ENCODE results near the gene POLG.

Gene POLG

GRCh38 chr15:89369341-89369947 lies 34.8 kb upstream of the POLG start:
- H3K9me3 ChIP-seq (ENCODE audit: control insufficient read depth, low read length) = no peaks in the 10 kb centered on the region
- peaks cover 72% of the 10 kb centered on the region for H3K27me3 ChIP-seq (replicated peaks; ENCODE audit: control insufficient read depth, insufficient read depth, low read length, poor library complexity, severe bottlenecking)
- H3K36me3 ChIP-seq (ENCODE audit: control insufficient read depth, insufficient read depth, low read length) = no peaks in the 10 kb centered on the region
- no peak overlapping the region for H3K27ac ChIP-seq (ENCODE audit: insufficient read depth, low read length, poor library complexity, severe bottlenecking)
- no peak for DNase-seq
- H3K4me1 ChIP-seq (ENCODE audit: control insufficient read depth, insufficient read depth, low read length, poor library complexity, severe bottlenecking) = peaks cover 4% of the 10 kb centered on the region
- no peak overlapping the region for H3K4me3 ChIP-seq (ENCODE audit: insufficient read depth, low read depth, low read length, poor library complexity, severe bottlenecking)

GRCh38 chr15:89368566-89369223 lies 34.1 kb upstream of the POLG start:
- no peaks in the 10 kb centered on the region for H3K9me3 ChIP-seq (ENCODE audit: control insufficient read depth, low read length)
- no peak overlapping the region for H3K4me3 ChIP-seq (ENCODE audit: insufficient read depth, low read depth, low read length, poor library complexity, severe bottlenecking)
- peaks cover 80% of the 10 kb centered on the region for H3K27me3 ChIP-seq (replicated peaks; ENCODE audit: control insufficient read depth, insufficient read depth, low read length, poor library complexity, severe bottlenecking)
- H3K36me3 ChIP-seq (ENCODE audit: control insufficient read depth, insufficient read depth, low read length) = no peaks in the 10 kb centered on the region
- H3K27ac ChIP-seq (ENCODE audit: insufficient read depth, low read length, poor library complexity, severe bottlenecking) = no peak overlapping the region
- H3K4me1 ChIP-seq (ENCODE audit: control insufficient read depth, insufficient read depth, low read length, poor library complexity, severe bottlenecking) = peaks cover 4% of the 10 kb centered on the region
- no peak for DNase-seq

- Histone ChIP-seq H3K27me3 (replicated peaks; ENCODE audit: control insufficient read depth, insufficient read depth, low read length, poor library complexity, severe bottlenecking) (peaks cover 83% of the 10 kb centered on the region), H3K4me1 (ENCODE audit: control insufficient read depth, insufficient read depth, low read length, poor library complexity, severe bottlenecking) (peaks cover 5% of the 10 kb centered on the region), H3K4me3 (ENCODE audit: insufficient read depth, low read depth, low read length, poor library complexity, severe bottlenecking) (no peak overlapping the region), H3K9me3 (ENCODE audit: control insufficient read depth, low read length) (no peaks in the 10 kb centered on the region), H3K27ac (ENCODE audit: insufficient read depth, low read length, poor library complexity, severe bottlenecking) (no peak overlapping the region), H3K36me3 (ENCODE audit: control insufficient read depth, insufficient read depth, low read length) (no peaks in the 10 kb centered on the region)
- DNase-seq = no peak
These were observed 33.1 kb upstream of the POLG start for GRCh38 chr15:89367485-89368451.

DNA sequence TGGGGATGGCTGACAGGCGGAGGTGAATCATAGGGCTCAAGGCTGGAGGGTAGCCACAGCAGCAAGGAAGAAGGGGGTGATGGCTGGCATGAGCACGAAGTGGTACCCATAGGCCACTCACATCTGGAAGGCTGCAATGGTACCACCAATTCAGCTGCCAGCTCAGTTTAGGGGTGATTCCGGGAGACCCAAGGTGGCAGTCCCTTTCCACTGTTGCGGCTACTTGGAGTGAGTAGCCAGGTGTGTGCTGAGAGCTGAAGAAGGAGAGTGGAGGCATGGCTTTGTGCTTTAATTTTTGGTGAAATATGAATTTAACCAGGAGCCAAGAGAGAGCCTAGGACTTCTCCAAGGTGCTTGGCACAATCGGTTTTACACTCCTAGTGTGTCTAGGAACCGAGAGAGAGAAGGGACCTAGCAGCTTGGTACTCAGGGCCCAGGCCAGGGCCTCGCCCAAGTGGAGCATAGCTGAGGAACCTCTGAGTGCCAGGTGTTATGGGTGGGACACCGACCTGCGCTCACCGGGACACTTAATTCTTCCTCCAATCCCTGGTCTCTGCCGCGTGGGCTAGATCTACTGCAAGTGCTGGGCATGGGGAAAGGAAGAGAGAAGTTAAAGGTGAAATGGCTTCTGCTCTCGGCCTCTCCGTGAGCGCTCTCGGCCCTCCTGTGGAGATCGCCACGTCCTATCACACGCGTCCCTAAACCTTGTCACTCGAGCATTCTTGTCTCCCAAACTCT lies 32.2 kb upstream of the POLG start:
- Histone ChIP-seq H3K4me1 (ENCODE audit: control insufficient read depth, insufficient read depth, low read length, poor library complexity, severe bottlenecking) (peaks cover 14% of the 10 kb centered on the region), H3K4me3 (ENCODE audit: insufficient read depth, low read depth, low read length, poor library complexity, severe bottlenecking) (no peak overlapping the region)

DNA sequence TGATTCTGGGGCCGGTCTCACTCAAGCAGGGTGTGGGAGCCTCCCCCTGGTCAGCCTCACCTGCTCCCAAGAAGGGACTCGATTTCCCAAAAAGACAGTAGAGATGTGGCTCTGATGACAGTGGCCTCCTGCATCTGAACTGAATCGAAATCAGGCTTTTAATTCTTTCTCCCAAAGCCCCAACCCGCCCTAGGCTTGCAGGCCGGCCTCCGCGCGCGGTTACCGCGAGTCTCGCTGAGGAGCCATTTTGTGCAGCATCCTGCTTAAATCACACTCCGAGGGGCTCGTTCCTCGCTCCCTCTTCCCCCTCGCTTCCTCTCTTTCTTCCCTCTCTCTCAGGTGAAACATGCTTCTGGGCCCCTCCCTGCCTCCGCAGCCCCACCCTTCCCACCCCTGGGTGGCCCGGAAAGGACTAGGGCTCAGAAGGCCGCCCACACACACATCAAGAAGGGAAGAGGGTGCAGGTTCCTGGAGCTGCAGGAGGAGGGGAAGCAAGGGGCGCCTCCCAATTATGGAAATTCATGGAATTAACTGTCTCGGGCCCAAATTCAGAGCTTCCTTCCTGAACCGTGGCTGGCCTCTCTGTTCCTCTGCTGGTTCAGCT lies 30.9 kb upstream of the POLG start:
- Histone ChIP-seq H3K4me3 (ENCODE audit: insufficient read depth, low read depth, low read length, poor library complexity, severe bottlenecking) (no peak overlapping the region), H3K36me3 (ENCODE audit: control insufficient read depth, insufficient read depth, low read length) (no peaks in the 10 kb centered on the region), H3K27me3 (replicated peaks; ENCODE audit: control insufficient read depth, insufficient read depth, low read length, poor library complexity, severe bottlenecking) (peaks cover 89% of the 10 kb centered on the region), H3K27ac (ENCODE audit: insufficient read depth, low read length, poor library complexity, severe bottlenecking) (no peak overlapping the region), H3K4me1 (ENCODE audit: control insufficient read depth, insufficient read depth, low read length, poor library complexity, severe bottlenecking) (peaks cover 14% of the 10 kb centered on the region), H3K9me3 (ENCODE audit: control insufficient read depth, low read length) (no peaks in the 10 kb centered on the region)
- no peak for DNase-seq

More for the DNA sequence above, 32.2 kb upstream of the POLG start:
- H3K27ac ChIP-seq (ENCODE audit: insufficient read depth, low read length, poor library complexity, severe bottlenecking) = no peak overlapping the region
- H3K27me3 ChIP-seq (replicated peaks; ENCODE audit: control insufficient read depth, insufficient read depth, low read length, poor library complexity, severe bottlenecking) = peaks cover 83% of the 10 kb centered on the region
- H3K36me3 ChIP-seq (ENCODE audit: control insufficient read depth, insufficient read depth, low read length) = no peaks in the 10 kb centered on the region
- DNase-seq = no peak
- no peaks in the 10 kb centered on the region for H3K9me3 ChIP-seq (ENCODE audit: control insufficient read depth, low read length)

DNA sequence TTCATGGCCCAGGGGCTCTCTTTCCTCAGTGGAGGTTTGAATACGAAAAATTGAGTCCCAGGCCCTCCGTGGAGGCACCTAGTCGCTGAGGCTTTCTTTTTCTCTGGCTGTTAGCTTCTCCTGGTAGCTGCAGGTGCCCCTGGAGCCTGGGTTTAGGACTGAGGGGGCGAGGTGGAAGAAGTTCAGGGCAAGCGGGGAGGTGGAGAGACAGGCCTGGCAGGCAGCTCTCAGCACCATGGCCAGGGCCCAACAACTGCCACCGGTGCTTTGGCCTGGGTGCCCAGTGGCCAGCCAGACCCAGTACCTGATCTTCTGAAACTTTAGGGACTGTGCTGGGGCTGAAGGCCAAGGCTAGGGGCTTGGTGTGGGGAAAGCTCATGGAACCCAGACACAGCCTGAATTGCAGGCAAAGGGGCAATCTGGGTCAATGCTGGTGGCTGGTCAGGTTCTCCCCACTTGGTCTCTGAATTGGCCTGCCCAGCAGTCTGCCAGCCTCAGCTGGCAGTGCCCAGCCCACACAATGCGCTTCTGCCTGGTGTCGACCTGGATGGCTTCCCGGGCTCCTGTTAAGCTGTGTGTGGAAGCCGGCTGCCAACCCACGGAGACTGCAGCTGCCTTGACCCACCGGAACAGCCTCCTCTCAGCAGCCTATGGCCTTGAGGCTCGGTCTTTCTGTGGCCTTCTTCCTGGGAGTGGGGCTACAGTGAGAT lies 30.3 kb upstream of the POLG start:
- H3K9me3 ChIP-seq (ENCODE audit: control insufficient read depth, low read length) = no peaks in the 10 kb centered on the region
- H3K4me3 ChIP-seq (ENCODE audit: insufficient read depth, low read depth, low read length, poor library complexity, severe bottlenecking) = no peak overlapping the region
- peaks cover 14% of the 10 kb centered on the region for H3K4me1 ChIP-seq (ENCODE audit: control insufficient read depth, insufficient read depth, low read length, poor library complexity, severe bottlenecking)
- H3K27ac ChIP-seq (ENCODE audit: insufficient read depth, low read length, poor library complexity, severe bottlenecking) = no peak overlapping the region
- DNase-seq = no peak
- no peaks in the 10 kb centered on the region for H3K36me3 ChIP-seq (ENCODE audit: control insufficient read depth, insufficient read depth, low read length)
- H3K27me3 ChIP-seq (replicated peaks; ENCODE audit: control insufficient read depth, insufficient read depth, low read length, poor library complexity, severe bottlenecking) = peaks cover 92% of the 10 kb centered on the region

DNA sequence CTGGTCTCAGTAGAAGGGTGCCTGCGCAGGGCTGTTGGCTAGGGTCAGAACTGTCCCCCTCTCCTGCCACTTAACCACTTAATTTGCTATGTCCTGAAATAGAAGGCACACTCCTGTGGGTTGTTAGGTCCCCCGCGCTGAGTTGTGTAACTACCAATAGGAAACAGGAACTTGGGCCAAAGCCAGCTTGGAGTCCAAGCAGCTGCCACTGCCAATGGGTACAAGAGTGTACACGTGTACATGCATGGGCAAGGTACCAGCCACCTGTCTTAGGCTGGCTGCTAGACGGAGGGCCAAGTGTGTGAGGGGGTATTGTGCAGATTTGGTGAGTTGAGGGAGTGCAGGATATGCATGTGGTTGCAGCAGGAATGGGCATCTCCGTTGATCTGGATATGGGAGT lies 29.7 kb upstream of the POLG start:
- DNase-seq = no peak
- H3K4me1 ChIP-seq (ENCODE audit: control insufficient read depth, insufficient read depth, low read length, poor library complexity, severe bottlenecking) = peaks cover 17% of the 10 kb centered on the region
- H3K27me3 ChIP-seq (replicated peaks; ENCODE audit: control insufficient read depth, insufficient read depth, low read length, poor library complexity, severe bottlenecking) = peaks cover 92% of the 10 kb centered on the region
- no peaks in the 10 kb centered on the region for H3K36me3 ChIP-seq (ENCODE audit: control insufficient read depth, insufficient read depth, low read length)
- H3K9me3 ChIP-seq (ENCODE audit: control insufficient read depth, low read length) = no peaks in the 10 kb centered on the region
- no peak overlapping the region for H3K4me3 ChIP-seq (ENCODE audit: insufficient read depth, low read depth, low read length, poor library complexity, severe bottlenecking)
- no peak overlapping the region for H3K27ac ChIP-seq (ENCODE audit: insufficient read depth, low read length, poor library complexity, severe bottlenecking)

- H3K4me3 ChIP-seq (ENCODE audit: insufficient read depth, low read depth, low read length, poor library complexity, severe bottlenecking) = no peak overlapping the region
- H3K4me1 ChIP-seq (ENCODE audit: control insufficient read depth, insufficient read depth, low read length, poor library complexity, severe bottlenecking) = peaks cover 22% of the 10 kb centered on the region
- peaks cover 90% of the 10 kb centered on the region for H3K27me3 ChIP-seq (replicated peaks; ENCODE audit: control insufficient read depth, insufficient read depth, low read length, poor library complexity, severe bottlenecking)
These were observed 29.1 kb upstream of the POLG start for GRCh38 chr15:89363770-89364169.

GRCh38 chr15:89363133-89363532 lies 28.5 kb upstream of the POLG start:
- Histone ChIP-seq H3K4me3 (ENCODE audit: insufficient read depth, low read depth, low read length, poor library complexity, severe bottlenecking) (no peak overlapping the region), H3K4me1 (ENCODE audit: control insufficient read depth, insufficient read depth, low read length, poor library complexity, severe bottlenecking) (peaks cover 26% of the 10 kb centered on the region), H3K36me3 (ENCODE audit: control insufficient read depth, insufficient read depth, low read length) (no peaks in the 10 kb centered on the region), H3K27me3 (replicated peaks; ENCODE audit: control insufficient read depth, insufficient read depth, low read length, poor library complexity, severe bottlenecking) (peaks cover 89% of the 10 kb centered on the region), H3K27ac (ENCODE audit: insufficient read depth, low read length, poor library complexity, severe bottlenecking) (no peak overlapping the region), H3K9me3 (ENCODE audit: control insufficient read depth, low read length) (no peaks in the 10 kb centered on the region)
- no peak for DNase-seq

More at GRCh38 chr15:89363770-89364169, 29.1 kb upstream of the POLG start:
- Histone ChIP-seq H3K27ac (ENCODE audit: insufficient read depth, low read length, poor library complexity, severe bottlenecking) (no peak overlapping the region), H3K9me3 (ENCODE audit: control insufficient read depth, low read length) (no peaks in the 10 kb centered on the region), H3K36me3 (ENCODE audit: control insufficient read depth, insufficient read depth, low read length) (no peaks in the 10 kb centered on the region)
- no peak for DNase-seq

Measured in effector memory CD4-positive, alpha-beta T cell (primary cell).